NCI-H510A treated with DMSO at 0.1 percent for 48 hours (cell line): ENCODE results near the gene CACNA1C.
"Not testable (repeated sequence)": the region's sequence is repeated elsewhere in the genome, so short reads cannot be mapped to it uniquely, and the experiment has no call there.

ENCODE experiments used
- DNase-seq: peaks from one replicate; lab custom pipeline; 2025; lab: John Stamatoyannopoulos, UW

Gene CACNA1C

DNA sequence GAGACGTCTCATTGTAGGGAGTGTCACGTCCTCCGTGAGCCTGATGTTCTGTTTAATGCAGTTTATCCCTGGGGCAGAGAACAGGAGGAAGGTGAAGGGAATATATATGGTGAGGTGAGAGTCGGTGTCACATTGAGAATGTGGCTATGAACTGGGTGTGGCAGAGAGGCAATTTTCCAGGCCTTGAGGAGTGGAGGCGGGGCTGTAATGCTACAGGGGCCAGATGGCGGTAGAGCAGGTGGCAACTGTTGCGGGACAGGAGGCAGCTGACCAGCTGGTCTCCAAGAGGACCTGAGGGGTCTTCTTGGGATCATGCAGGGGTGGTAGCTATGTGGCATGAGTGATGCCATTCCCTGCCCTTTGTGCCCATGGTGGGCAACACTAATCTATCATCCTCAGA, 59.6 kb downstream of the CACNA1C start:
- peak; percentile 2 for DNase-seq

DNA sequence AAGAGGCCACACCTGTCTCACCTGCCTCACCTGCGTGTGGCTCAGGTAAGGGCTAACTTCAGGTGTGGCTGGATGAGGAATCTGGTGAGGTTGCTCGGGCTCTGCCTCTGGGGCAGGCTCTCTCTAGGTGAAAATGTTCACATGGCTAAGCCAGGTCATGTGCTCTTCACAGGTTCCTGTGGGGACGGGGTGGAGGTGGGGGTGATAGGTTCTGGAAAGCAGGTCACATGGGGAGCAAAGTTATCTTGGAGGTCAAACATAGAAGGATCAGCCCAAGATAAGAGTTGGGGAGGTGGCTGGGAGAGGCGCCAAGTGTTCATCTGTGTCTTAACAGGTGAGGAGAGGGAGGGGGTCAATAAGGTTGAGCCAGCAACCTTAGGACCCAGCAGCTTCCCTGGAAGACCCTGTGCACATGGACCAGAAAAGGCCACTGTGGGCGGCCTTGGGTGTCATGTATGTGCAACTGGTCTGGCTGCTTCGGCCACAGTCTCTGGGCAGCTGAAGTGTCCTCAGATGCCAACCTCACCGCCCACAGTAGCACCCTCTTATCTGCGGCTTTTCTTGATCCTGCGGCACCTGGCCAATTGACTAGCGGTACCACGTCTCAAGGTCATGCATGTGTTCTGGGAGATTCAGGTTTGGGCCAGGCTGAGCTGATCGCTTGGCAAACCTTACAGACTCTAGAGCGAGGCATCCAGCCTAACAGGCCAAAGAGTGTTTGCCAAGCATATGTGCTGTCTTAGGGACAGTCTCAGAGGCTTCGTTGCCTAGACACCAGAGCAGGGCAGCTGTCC, 60.5 kb downstream of the CACNA1C start:
- no peak for DNase-seq

DNA sequence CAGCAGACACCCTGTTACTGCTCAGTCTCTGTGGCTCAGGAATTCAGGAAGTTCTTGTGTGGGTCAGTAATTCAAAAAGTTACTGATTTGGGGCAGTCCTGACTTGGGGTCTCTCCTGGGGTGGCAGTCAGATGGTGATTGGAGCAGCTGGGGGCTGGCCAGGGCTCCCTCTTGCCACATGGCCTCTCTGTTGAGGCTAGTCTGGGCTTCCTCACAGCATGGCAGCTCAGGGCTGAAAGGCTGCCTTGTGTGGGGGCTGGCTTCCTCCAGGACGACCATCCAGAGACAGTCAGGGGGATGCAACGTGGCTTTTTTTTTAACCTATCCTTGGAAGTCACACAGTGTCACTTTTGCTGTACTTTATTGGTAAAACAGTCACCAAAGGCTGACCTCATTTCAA, 61.3 kb downstream of the CACNA1C start:
- no peak for DNase-seq

DNA sequence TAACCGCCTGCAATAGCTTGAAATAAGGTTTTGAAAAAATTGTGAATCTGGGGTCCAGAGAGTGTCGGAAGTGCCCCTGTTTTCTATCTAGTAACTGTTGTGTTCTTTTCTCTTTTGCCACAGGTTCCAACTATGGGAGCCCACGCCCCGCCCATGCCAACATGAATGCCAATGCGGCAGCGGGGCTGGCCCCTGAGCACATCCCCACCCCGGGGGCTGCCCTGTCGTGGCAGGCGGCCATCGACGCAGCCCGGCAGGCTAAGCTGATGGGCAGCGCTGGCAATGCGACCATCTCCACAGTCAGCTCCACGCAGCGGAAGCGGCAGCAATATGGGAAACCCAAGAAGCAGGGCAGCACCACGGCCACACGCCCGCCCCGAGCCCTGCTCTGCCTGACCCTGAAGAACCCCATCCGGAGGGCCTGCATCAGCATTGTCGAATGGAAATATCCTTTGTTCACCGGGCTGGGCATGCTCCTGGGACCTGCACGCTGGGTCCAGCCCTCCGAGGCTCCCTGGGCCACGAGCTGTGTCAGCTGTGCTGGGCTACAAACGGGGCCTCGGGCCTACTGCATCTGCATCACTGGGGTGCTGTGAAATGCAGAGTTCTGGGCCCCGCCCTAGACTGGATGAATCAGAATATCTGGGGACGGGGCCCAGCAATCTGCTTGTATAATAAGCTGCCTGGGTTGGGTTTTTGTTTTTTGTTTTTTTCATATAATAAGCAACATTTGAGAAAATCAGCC, 62.5 kb downstream of the CACNA1C start:
- DNase-seq, result no peak

DNA sequence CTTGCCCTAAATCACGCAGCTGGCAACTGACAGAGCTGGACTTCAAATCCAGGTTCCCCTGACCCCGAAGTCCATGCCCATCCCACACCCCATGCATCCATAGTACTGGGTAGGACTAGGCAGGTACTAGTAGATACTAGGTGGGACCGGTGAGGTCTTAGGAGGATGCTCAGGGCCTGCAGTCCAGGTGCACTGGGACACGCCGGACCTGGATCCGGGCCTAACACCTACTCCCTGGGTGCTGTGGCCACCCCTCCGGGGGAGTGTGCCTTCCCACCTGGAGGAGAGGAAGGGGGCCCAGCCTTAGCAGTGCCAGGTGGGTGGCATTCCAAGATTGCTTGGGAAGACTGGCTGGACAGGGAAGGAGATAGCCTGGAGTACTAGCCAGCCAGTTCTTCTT, 64.8 kb downstream of the CACNA1C start:
- no peak for DNase-seq

DNA sequence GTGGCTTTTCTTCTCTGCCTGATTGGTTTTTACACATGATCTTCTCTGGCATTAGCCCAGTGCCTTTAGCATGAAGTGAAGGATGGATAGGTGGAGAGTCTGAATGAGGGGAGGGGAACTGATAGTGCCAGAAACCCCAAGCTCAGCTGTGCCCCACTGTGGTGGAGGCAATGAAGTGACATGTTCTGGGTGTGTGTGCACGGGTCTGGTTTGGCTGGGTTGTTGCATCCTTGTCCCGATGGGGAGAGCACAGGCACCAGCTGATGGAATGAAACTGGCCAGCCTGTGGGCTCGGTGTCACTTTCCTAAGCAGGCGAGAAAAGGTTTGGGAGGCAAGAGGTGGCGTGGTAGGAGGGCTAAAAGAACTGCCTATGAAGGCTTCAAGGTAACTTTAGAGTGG, 65.3 kb downstream of the CACNA1C start:
- DNase-seq, result no peak

DNA sequence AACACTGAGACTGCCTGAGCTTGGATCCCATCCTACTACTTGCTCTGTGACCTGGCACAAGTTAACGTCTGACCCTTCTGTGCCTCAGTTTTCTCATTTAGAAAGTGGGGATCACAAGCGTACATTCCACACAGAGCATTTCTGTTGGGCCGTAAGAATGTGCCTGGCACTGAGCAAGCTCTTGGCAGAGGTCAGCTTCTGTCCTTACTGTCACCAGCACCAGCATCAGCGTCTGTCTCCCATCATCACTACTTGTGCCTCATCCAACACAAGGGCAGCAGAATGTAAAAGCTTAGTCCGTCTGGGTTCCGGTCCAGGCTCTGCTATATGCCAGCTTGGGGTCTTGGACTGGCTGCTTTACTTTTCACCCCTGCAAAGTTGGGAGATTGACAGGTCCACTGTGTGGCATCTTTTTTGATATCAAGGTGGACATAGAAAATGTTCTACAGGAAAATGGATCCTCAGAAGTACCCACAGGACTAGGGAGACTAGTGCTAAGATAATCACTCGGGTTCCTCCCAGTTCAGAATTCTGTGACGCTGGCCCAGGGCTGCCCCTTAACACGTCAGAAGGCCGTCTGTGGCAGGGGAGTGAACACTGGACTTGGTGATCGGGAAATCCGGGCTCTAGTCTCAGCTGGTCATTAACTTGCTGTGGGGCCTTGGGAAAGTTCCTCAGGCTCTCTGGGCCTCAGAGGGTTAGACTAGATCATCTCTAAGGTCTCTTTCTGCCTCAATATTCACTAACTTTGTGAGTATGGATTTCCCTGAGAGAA, 65.9 kb downstream of the CACNA1C start:
- no peak for DNase-seq

DNA sequence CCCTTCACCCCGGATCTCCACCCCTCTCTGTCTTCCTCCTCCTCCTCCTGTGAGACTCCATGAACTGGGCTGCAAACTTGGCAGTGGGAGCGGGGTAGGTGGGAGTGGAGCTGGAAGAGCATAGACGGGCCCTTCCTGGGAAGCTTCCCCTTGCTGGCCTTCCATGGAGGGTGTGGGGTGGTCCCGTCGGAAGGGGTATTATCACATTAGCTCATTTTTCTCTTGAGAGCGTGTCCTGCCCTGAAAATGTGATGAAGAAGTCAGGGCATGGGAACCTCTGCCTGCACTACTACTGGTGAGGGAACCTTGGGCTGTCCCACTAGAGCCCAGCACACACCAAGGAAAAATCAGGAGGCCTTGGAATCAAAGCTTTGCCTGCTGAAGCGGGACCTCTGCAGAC, 66.5 kb downstream of the CACNA1C start:
- no peak for DNase-seq

DNA sequence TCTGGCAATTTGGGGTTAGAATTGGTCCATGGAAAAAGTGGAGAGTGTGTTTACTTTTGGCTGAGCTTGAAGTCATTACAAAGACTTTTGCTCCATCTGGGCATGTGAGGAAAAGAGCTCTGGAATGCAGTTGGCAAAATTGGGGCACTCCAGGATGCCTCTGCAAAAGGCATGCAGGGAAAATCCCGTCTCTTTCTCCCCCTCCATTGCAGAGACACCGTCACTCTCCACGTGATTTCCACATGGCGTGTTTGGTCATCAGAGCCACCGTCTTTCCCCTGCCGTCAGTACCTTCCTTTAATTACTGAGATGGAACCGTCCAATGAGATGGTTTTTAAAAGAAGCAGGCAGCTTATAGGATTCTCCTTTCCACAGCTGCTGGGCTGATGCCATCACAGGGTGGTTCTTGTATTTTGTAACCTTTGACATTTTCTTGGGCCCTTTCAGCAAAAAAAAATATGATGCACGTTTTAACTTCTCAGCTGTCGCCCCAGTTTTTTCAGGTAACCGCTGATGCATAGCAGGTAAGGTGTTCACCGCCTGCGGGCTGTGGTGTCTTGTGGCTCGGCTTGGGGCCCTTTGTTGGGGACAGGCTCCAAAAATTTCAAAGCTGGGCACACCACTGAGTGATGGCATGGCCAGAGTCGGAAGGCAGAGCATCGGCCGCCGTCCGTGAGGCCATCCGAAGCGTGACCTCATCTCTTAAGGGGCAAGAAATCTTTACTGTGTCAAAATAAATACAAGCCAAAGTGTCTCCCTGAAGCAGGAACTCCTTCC, 68.4 kb downstream of the CACNA1C start:
- DNase-seq, result no peak

DNA sequence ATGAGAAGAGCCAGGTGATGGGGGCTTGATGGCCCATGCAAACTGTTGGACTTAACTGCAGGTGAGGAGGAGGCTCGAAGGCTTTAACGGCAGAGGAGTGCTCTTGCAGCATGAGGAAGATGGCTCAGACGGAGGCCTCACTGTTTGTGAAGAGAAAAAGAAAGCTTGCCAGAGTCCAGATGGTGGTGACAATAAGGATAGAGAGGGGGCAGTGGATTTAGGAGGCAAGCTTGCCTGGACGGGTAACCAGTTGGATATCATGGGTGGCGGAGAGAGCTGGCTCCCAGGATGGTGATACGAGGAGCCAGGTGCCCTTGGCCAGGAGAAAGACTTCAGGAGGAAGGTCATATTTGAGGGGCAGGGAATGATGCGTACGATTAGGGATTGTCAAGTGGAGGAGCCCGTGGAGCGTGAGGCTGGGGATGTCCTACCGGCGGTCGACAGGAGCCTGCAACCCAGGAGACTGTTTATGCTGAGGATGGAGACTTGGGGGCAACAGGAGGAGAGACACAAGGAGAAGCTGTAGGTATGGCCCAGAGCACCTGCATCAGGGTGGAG, 71.8 kb downstream of the CACNA1C start:
- DNase-seq, result no peak

DNA sequence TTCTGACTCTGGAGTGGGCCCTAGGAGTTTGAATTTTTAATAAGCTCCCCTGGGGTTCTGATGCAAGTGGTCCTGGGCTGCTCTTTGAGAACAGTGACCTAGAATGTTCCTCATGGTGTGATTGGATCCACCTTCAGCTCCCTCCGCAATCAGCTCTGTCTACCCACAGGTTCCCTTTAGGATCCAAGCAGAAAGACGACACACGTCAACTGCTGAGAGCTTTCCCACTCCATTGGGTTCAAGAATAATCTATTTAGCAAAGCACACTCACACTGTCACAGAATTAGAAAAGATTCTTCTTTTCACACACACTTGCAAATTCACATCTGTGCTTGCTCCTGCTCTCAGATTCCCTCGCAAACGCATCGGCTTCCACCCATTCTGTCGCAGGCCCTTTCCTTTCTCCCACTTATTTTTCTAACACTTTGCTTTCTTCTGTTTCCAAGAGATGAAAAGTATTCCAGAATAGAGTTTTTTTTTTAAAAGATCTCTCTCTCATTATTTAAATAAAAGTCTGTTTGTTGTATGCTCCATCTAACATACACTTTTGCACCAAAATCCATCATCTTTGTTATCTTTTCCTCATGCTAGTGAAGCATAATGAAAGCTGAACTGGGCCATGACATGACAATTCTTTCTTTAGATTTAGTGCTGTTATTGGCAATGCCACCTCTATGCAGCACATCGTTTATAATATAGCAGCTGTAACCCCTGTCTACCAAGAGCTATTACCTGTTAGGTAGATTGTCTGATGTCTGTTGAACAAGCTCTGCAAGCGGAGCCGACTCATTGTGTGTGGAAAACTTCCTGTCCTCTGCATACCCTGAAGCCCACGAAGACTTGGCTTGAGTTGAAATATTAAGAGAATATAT, 73.1 kb downstream of the CACNA1C start:
- no peak for DNase-seq

DNA sequence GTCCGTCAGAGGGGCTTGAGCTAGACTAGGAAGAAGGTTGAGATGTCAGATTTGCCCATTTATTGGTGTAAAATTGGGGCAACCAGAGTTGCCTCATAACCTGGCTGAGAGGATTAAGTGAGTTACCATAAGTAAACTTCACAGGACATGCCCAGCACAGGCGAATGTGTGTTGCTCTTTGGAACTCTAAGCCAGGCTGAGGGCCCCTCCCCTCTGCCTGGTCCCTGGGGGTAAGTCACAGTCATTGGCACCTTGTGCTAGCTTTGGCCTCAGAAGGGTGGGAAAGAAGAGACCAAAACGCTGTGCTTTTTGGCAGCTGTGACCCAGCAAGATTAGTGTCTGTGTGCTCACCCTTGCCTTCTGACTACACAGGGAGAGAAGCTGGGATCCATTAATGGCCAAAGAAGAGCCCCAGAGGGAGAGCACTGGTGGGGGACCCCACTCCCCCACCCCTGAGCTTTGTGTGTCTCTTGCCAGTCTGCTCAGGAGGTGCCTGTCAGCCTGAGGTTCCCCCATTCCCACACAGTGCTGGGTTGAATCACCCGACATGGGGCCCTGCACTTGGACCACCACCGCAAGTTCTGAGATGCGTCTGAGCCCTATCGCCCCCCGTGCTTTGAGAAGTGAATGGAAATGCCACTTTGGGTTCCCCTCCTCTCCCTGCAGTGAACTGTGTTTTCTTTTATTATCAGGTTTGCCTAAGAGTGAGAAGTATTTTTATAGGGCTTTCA, 74.1 kb downstream of the CACNA1C start:
- DNase-seq, result no peak

DNA sequence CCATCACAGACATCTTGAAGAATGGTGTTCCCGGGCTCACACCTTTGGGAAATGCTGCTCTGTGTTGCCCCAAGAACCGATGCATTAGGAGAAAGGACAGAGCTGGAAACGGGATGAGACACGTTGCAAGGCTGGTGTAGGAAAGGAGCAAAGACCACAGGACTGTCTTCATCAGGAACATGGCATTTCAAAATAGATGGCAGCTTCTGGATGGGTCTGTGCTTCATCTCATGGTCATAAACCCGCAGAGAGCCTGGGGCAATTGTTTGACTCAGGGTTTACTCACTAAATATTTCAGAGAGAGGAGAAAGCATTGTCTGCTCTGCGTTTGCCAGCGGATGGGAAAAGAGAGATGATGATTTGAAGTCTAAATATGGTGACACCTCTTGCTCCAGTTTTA, 76.3 kb downstream of the CACNA1C start:
- DNase-seq, result no peak

DNA sequence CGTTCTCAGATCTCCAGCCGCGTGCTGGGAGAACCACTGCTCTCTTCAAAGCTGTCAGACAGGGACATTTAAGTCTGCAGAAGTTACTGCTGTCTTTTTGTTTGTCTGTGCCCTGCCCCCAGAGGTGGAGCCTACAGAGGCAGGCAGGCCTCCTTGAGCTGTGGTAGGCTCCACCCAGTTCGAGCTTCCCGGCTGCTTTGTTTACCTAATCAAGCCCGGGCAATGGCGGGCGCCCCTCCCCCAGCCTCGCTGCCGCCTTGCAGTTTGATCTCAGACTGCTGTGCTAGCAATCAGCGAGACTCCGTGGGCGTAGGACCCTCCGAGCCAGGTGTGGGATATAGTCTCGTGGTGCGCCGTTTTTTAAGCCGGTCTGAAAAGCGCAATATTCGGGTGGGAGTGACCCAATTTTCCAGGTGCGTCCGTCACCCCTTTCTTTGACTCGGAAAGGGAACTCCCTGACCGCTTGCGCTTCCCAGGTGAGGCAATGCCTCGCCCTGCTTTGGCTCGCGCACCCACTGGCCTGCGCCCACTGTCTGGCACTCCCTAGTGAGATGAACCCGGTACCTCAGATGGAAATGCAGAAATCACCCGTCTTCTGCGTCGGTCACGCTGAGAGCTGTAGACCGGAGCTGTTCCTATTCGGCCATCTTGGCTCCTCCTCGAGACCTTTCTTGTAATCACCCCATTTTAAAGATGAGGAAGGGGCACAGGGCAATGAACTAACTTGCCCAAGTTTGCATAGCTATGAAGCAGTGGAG, 83.1 kb downstream of the CACNA1C start:
- not testable (repeated sequence) for DNase-seq

DNA sequence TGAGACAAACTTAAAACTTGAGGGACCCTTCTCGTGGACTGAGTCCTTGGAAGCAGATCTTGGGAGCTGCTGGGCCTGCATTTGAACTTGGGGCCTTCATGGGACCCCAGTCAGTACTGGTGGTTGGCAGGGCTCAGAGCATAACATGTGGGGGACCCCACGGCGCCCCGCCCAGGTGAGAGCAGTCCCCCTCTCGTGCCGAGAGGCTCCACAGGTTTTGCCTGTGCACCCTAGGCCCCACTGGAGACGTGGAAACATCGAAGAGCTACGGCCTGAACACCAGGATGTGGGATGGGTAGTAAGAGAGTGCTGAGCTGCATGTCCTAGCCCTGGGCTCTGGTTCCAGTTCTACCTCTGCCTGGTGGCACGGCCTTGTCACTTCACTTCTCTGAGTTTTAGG, 84.1 kb downstream of the CACNA1C start:
- no peak for DNase-seq

DNA sequence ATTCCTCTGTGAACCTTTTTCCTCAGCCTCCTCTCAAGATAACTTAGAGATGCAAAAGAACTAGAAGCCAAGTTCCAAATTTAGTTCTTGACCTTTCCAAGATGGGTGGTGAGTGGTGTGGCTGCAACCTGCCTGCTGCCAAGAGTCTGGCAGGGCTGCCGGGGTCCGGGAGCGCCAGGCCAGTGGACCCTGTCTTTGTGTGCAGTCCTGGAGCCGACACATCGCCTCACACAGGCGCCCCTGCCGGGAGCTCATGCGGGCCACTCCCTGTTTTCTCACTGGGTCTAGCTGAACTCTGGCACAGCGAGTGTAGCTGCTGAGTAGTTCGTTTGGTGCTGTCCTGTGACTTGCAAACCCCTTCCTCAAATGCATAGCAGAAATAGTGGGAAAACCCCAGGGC, 84.9 kb downstream of the CACNA1C start:
- DNase-seq, result no peak

DNA sequence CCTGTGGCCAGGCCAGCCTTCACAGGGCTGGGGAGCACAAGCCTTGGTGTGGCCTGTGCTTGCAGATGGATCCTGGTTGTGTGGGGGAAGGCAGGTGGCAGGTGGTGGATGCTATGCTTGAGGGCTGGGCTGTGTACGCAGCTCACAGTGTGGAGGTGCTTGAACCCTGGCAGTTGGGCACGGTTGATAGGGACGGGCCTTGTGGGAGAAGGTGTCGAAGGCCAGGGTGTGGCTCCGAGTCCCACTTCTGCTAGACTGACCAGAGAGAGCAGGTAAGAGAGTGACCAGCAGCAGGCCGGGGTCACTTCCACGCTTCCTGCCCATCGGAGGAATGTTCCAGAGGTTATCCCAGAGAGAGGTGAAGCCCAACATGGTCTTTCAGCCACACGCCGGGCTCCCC, 85.5 kb downstream of the CACNA1C start:
- no peak for DNase-seq

DNA sequence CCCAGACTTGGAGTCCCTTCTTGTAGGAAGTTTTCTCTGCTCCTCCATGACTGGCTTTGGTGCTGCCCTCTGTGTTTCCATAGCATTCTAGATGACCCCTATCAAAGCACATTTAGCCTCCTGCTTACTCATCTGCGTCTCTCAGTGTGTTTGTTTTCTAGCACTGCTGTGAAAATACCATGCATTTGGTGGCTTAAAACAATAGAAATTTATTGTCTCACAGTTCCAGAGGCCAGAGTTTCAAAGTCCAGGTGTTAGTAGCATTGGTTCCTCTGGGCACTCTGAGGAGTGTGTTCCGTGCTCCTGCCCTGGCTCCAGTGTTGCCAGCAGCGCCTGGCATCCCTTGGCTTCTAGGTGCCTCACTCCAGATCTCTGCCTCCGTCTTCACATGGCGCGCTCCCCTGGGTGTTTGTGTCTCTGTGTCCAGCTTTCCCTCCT, 86.1 kb downstream of the CACNA1C start:
- DNase-seq, result no peak

DNA sequence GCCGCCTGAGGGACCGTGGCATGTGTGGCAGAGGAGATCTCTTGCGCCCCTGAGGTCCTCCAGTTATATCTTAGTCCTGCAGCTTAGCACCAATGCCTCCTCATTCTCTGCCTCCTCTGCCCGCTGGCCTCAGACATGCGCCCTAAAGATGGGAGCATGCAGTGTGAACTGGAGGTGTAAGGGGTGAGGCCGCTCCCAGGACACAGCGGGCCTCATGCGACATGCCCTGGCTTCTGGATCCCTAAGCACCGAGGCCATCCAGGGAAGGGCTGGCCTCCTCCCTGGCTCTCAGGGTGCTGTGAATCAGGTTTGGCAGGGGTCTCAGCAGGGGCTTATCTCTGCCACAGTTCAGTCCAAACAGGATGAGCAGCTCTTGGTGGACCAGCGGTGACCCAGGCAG, 86.9 kb downstream of the CACNA1C start:
- no peak for DNase-seq
